GM23338 (cell line): Measurements from ENCODE around the gene THSD4. TPM values are rescaled to one million over a fixed set of nuclear protein-coding genes. Genes with fewer than 3 reads are reported as not detected.

Experiments
- ATAC-seq: fragments of 200-7000 bp; cut with Tn5 transposase; 3 replicates; pipeline ENCODE4 v1.9.1; 2020
- DNase-seq: peaks from one replicate; pipeline ENCODE4 v3.0.0-alpha.2; 2015; ENCODE audit warnings: low spot score
- H2AFZ ChIP-seq: fragments of 200-600 bp; sonication (generic); 2 replicates; pipeline ENCODE4 v1.8.0; 2016; ENCODE audit warnings: antibody characterized with exemption, mild to moderate bottlenecking, moderate library complexity
- H3F3A ChIP-seq: fragments of 200-600 bp; sonication (generic); replicated peaks from 2 replicates; pipeline ENCODE4 v1.8.0; 2017; ENCODE audit warnings: antibody characterized with exemption, mixed run types, low read depth
- H3K27ac ChIP-seq: fragments of 200-600 bp; sonication (generic); 2 replicates; pipeline ENCODE4 v1.6.1; 2016; ENCODE audit warnings: low read depth
- H3K27me3 ChIP-seq: fragments of 200-600 bp; sonication (generic); 2 replicates; pipeline ENCODE4 v1.8.0; 2016; ENCODE audit warnings: mild to moderate bottlenecking, mixed run types, moderate library complexity; ENCODE audit not compliant: insufficient read depth
- H3K36me3 ChIP-seq: fragments of 200-600 bp; sonication (generic); 2 replicates; pipeline ENCODE4 v1.8.0; 2016; ENCODE audit warnings: mild to moderate bottlenecking; ENCODE audit not compliant: insufficient read depth
- H3K4me1 ChIP-seq: fragments of 200-600 bp; sonication (generic); 2 replicates; pipeline ENCODE4 v1.8.0; 2016; ENCODE audit warnings: mild to moderate bottlenecking, moderate library complexity; ENCODE audit not compliant: insufficient read depth
- H3K4me2 ChIP-seq: fragments of 200-600 bp; sonication (generic); 2 replicates; pipeline ENCODE4 v1.7.1; 2017; ENCODE audit warnings: mixed run types
- H3K4me3 ChIP-seq: fragments of 200-600 bp; sonication (generic); 2 replicates; pipeline ENCODE4 v1.6.1; 2016; ENCODE audit warnings: mixed run types
- H3K79me2 ChIP-seq: fragments of 200-600 bp; sonication (generic); replicated peaks from 2 replicates; pipeline ENCODE4 v1.8.0; 2017; ENCODE audit warnings: mild to moderate bottlenecking; ENCODE audit not compliant: insufficient read depth
- H3K9me2 ChIP-seq: fragments of 200-600 bp; sonication (generic); 2 replicates; pipeline ENCODE4 v1.8.0; 2017; ENCODE audit not compliant: insufficient read depth
- H4K20me1 ChIP-seq: fragments of 200-600 bp; sonication (generic); replicated peaks from 2 replicates; pipeline ENCODE4 v1.8.0; 2017; ENCODE audit warnings: mild to moderate bottlenecking; ENCODE audit not compliant: insufficient read depth
- H3K27ac Mint-ChIP-seq: 2 replicates; pipeline ENCODE4 v1.8.0; 2020; ENCODE audit warnings: inconsistent platforms, mild to moderate bottlenecking, moderate library complexity, mixed read lengths
- H3K27me3 Mint-ChIP-seq: 3 replicates; pipeline ENCODE4 v1.8.0; 2022; ENCODE audit warnings: low read depth, mild to moderate bottlenecking, moderate library complexity, mixed read lengths, inconsistent platforms; ENCODE audit not compliant: insufficient read depth, poor library complexity
- H3K36me3 Mint-ChIP-seq: 3 replicates; pipeline ENCODE4 v1.8.0; 2021; ENCODE audit warnings: low read depth, mild to moderate bottlenecking, inconsistent platforms, moderate library complexity, mixed read lengths
- H3K4me1 Mint-ChIP-seq: 3 replicates; pipeline ENCODE4 v1.8.0; 2020; ENCODE audit warnings: mild to moderate bottlenecking, inconsistent platforms, mixed read lengths
- H3K4me3 Mint-ChIP-seq: 3 replicates; pipeline ENCODE4 v1.8.0; 2021; ENCODE audit warnings: moderate library complexity, mild to moderate bottlenecking, inconsistent platforms, mixed read lengths
- H3K9me3 Mint-ChIP-seq: 3 replicates; pipeline ENCODE4 v1.8.0; 2020; ENCODE audit warnings: moderate library complexity, mild to moderate bottlenecking, inconsistent platforms, mixed read lengths
- CREB1 ChIP-seq: fragments of 250-450 bp; sonication (Bioruptor Pico); IDR thresholded peaks from 2 replicates; pipeline ENCODE4 v1.5.0; 2020; ENCODE audit warnings: low read depth, mild to moderate bottlenecking, moderate library complexity
- EZH2 ChIP-seq: fragments of 200-600 bp; sonication (generic); IDR thresholded peaks from one replicate; pipeline ENCODE4 v1.8.0; 2017; ENCODE audit warnings: antibody characterized with exemption, mild to moderate bottlenecking, low read depth; ENCODE audit not compliant: unreplicated experiment
- EZH2phosphoT487 ChIP-seq: fragments of 200-600 bp; sonication (generic); IDR thresholded peaks from one replicate; pipeline ENCODE4 v1.8.1; 2018; ENCODE audit warnings: antibody characterized with exemption; ENCODE audit not compliant: unreplicated experiment
- JUNB ChIP-seq: IDR thresholded peaks from one replicate; pipeline ENCODE4 v1.6.1; 2016; ENCODE audit warnings: antibody characterized with exemption; ENCODE audit not compliant: unreplicated experiment
- NANOG ChIP-seq: IDR thresholded peaks from 2 replicates; pipeline ENCODE4 v1.6.1; 2016; ENCODE audit warnings: antibody characterized with exemption, borderline replicate concordance
- POLR2AphosphoS5 ChIP-seq: IDR thresholded peaks from 2 replicates; pipeline ENCODE4 v1.6.1; 2016; ENCODE audit warnings: antibody characterized with exemption, low read depth
- REST ChIP-seq: IDR thresholded peaks from one replicate; pipeline ENCODE4 v1.6.1; 2018; ENCODE audit warnings: antibody characterized with exemption; ENCODE audit not compliant: unreplicated experiment
- STAT1 ChIP-seq: IDR thresholded peaks from one replicate; pipeline ENCODE4 v1.6.1; 2016; ENCODE audit warnings: antibody characterized with exemption; ENCODE audit not compliant: unreplicated experiment
- ZNF114 ChIP-seq: fragments of 250-450 bp; sonication (Bioruptor Pico); IDR thresholded peaks from 2 replicates; pipeline ENCODE4 v1.5.0; 2020; ENCODE audit warnings: mild to moderate bottlenecking, moderate library complexity
- ZNF331 ChIP-seq: fragments of 250-450 bp; sonication (Bioruptor Pico); IDR thresholded peaks from 2 replicates; pipeline ENCODE4 v1.5.0; 2020; ENCODE audit warnings: low read depth, mild to moderate bottlenecking, moderate library complexity
- polyA plus RNA-seq: library from polyadenylated mRNA; unstranded; fragments of >200 nt; fragmentation: Nextera tagmentation; extraction: Ambion mirVana; gene quantifications from 2 replicates; pipeline ENCODE4 v1.2.1, GENCODE V29; 2016
- total RNA-seq: library from RNA; depleted of rRNA; stranded (reverse); fragments of >200 nt; shearing (Covaris generic); gene quantifications from 2 replicates; pipeline ENCODE4 v1.2.3, GENCODE V29; 2014
- TF ChIP-seq, protein P1 (sequence below): fragments of 250-450 bp; sonication (Bioruptor Pico); IDR thresholded peaks from 2 replicates; pipeline ENCODE4 v1.5.0; 2020; ENCODE audit warnings: mild to moderate bottlenecking, moderate library complexity
- TF ChIP-seq, protein P2 (sequence below), 2 experiments: fragments of 200-600 bp in 1 of 2; sonication (generic) in 1 of 2; conservative IDR thresholded peaks; 2 replicates each; pipeline versions ENCODE4 v1.5.1 to v1.6.1; 2016 to 2017; ENCODE audit warnings: antibody characterized with exemption in 2 of 2, low read depth in 2 of 2, mild to moderate bottlenecking in 2 of 2, moderate library complexity in 1 of 2
- TF ChIP-seq, protein P3 (sequence below): IDR thresholded peaks from 2 replicates; pipeline ENCODE4 v1.6.1; 2016; ENCODE audit warnings: antibody characterized with exemption

THSD4 gene
- total and polyA plus RNA-seq, 2 experiments from 2014 or later: 2.0 to 7.4 TPM

GRCh38 chr15:71739355-71739754 lies 624.1 kb downstream of the THSD4 start:
- H4K20me1 ChIP-seq: no peaks in the 10 kb centered on the region
- no peaks in the 10 kb centered on the region for H3K79me2 ChIP-seq
- no peak overlapping the region for H3K27ac ChIP-seq
- Mint-ChIP-seq H3K4me1 (no peaks in the 10 kb centered on the region), H3K36me3 (no peaks in the 10 kb centered on the region), H3K27ac (no peak overlapping the region), H3K9me3 (no peaks in the 10 kb centered on the region), H3K27me3 (peaks cover 3% of the 10 kb centered on the region), H3K4me3 (no peak overlapping the region)
- H3K27me3 ChIP-seq: no peaks in the 10 kb centered on the region
- no peaks in the 10 kb centered on the region for H3F3A ChIP-seq
- H3K4me2 ChIP-seq: no peak overlapping the region
- H3K4me3 ChIP-seq: no peak overlapping the region
- H3K9me2 ChIP-seq: no peaks in the 10 kb centered on the region
- H2AFZ ChIP-seq: no peak overlapping the region
- H3K36me3 ChIP-seq: no peaks in the 10 kb centered on the region
- no peaks in the 10 kb centered on the region for H3K4me1 ChIP-seq
- no peak for DNase-seq
- ATAC-seq: no peak
- TF ChIP-seq STAT1: no peak
- TF ChIP-seq, protein P1, sequence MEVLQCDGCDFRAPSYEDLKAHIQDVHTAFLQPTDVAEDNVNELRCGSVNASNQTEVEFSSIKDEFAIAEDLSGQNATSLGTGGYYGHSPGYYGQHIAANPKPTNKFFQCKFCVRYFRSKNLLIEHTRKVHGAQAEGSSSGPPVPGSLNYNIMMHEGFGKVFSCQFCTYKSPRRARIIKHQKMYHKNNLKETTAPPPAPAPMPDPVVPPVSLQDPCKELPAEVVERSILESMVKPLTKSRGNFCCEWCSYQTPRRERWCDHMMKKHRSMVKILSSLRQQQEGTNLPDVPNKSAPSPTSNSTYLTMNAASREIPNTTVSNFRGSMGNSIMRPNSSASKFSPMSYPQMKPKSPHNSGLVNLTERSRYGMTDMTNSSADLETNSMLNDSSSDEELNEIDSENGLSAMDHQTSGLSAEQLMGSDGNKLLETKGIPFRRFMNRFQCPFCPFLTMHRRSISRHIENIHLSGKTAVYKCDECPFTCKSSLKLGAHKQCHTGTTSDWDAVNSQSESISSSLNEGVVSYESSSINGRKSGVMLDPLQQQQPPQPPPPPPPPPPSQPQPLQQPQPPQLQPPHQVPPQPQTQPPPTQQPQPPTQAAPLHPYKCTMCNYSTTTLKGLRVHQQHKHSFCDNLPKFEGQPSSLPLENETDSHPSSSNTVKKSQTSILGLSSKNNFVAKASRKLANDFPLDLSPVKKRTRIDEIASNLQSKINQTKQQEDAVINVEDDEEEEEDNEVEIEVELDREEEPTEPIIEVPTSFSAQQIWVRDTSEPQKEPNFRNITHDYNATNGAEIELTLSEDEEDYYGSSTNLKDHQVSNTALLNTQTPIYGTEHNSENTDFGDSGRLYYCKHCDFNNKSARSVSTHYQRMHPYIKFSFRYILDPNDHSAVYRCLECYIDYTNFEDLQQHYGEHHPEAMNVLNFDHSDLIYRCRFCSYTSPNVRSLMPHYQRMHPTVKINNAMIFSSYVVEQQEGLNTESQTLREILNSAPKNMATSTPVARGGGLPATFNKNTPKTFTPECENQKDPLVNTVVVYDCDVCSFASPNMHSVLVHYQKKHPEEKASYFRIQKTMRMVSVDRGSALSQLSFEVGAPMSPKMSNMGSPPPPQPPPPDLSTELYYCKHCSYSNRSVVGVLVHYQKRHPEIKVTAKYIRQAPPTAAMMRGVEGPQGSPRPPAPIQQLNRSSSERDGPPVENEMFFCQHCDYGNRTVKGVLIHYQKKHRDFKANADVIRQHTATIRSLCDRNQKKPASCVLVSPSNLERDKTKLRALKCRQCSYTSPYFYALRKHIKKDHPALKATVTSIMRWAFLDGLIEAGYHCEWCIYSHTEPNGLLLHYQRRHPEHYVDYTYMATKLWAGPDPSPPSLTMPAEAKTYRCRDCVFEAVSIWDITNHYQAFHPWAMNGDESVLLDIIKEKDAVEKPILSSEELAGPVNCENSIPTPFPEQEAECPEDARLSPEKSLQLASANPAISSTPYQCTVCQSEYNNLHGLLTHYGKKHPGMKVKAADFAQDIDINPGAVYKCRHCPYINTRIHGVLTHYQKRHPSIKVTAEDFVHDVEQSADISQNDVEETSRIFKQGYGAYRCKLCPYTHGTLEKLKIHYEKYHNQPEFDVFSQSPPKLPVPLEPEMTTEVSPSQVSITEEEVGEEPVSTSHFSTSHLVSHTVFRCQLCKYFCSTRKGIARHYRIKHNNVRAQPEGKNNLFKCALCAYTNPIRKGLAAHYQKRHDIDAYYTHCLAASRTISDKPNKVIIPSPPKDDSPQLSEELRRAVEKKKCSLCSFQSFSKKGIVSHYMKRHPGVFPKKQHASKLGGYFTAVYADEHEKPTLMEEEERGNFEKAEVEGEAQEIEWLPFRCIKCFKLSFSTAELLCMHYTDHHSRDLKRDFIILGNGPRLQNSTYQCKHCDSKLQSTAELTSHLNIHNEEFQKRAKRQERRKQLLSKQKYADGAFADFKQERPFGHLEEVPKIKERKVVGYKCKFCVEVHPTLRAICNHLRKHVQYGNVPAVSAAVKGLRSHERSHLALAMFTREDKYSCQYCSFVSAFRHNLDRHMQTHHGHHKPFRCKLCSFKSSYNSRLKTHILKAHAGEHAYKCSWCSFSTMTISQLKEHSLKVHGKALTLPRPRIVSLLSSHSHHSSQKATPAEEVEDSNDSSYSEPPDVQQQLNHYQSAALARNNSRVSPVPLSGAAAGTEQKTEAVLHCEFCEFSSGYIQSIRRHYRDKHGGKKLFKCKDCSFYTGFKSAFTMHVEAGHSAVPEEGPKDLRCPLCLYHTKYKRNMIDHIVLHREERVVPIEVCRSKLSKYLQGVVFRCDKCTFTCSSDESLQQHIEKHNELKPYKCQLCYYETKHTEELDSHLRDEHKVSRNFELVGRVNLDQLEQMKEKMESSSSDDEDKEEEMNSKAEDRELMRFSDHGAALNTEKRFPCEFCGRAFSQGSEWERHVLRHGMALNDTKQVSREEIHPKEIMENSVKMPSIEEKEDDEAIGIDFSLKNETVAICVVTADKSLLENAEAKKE (CRISPR knock-in tag): no peak
- TF ChIP-seq ZNF114 (CRISPR knock-in tag): no peak
- TF ChIP-seq EZH2phosphoT487: no peak
- TF ChIP-seq NANOG: no peak
- TF ChIP-seq REST: no peak
- no peak for TF ChIP-seq JUNB
- TF ChIP-seq, protein P2, sequence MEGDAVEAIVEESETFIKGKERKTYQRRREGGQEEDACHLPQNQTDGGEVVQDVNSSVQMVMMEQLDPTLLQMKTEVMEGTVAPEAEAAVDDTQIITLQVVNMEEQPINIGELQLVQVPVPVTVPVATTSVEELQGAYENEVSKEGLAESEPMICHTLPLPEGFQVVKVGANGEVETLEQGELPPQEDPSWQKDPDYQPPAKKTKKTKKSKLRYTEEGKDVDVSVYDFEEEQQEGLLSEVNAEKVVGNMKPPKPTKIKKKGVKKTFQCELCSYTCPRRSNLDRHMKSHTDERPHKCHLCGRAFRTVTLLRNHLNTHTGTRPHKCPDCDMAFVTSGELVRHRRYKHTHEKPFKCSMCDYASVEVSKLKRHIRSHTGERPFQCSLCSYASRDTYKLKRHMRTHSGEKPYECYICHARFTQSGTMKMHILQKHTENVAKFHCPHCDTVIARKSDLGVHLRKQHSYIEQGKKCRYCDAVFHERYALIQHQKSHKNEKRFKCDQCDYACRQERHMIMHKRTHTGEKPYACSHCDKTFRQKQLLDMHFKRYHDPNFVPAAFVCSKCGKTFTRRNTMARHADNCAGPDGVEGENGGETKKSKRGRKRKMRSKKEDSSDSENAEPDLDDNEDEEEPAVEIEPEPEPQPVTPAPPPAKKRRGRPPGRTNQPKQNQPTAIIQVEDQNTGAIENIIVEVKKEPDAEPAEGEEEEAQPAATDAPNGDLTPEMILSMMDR (conservative IDR thresholded peaks at IDR 0.05; ENCODE audit: low read depth in 2 of 2): no peak
- no peak for TF ChIP-seq ZNF331 (CRISPR knock-in tag)
- TF ChIP-seq POLR2AphosphoS5: no peak
- no peak for TF ChIP-seq EZH2
- TF ChIP-seq, protein P3, sequence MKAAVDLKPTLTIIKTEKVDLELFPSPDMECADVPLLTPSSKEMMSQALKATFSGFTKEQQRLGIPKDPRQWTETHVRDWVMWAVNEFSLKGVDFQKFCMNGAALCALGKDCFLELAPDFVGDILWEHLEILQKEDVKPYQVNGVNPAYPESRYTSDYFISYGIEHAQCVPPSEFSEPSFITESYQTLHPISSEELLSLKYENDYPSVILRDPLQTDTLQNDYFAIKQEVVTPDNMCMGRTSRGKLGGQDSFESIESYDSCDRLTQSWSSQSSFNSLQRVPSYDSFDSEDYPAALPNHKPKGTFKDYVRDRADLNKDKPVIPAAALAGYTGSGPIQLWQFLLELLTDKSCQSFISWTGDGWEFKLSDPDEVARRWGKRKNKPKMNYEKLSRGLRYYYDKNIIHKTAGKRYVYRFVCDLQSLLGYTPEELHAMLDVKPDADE: no peak
- no peak for TF ChIP-seq CREB1 (CRISPR knock-in tag)
